AG04449 (cell line): ENCODE measurements around the gene S100A5.

Experiments used
- CTCF ChIA-PET: fragments of 350-600 bp; formaldehyde crosslinking; extraction: SDS; loops from one replicate; lab custom pipeline; 2021; ENCODE audit warnings: antibody characterized with exemption; lab: Yijun Ruan, JAX
- POLR2A ChIA-PET: fragments of 400-600, 350-600 bp; formaldehyde crosslinking; extraction: SDS; loops from one replicate; lab custom pipeline; 2020; ENCODE audit warnings: antibody characterized with exemption, inconsistent platforms; lab: Yijun Ruan, JAX
- DNase-seq: peaks from one replicate; pipeline ENCODE4 v3.0.0-alpha.2; 2010; ENCODE audit warnings: low read depth, low spot score
- H3K4me3 ChIP-seq: 2 replicates; pipeline ENCODE4 v1.5.1; 2011; ENCODE audit warnings: low read depth, mild to moderate bottlenecking, control low read depth, low read length
- TF ChIP-seq, protein P1 (sequence below): IDR thresholded peaks from one replicate; pipeline ENCODE4 v1.5.1; 2011; ENCODE audit warnings: mild to moderate bottlenecking, moderate library complexity, low read length, control low read depth, inconsistent platforms; ENCODE audit not compliant: insufficient read depth; ENCODE audit errors: missing control alignments

S100A5 gene

DNA sequence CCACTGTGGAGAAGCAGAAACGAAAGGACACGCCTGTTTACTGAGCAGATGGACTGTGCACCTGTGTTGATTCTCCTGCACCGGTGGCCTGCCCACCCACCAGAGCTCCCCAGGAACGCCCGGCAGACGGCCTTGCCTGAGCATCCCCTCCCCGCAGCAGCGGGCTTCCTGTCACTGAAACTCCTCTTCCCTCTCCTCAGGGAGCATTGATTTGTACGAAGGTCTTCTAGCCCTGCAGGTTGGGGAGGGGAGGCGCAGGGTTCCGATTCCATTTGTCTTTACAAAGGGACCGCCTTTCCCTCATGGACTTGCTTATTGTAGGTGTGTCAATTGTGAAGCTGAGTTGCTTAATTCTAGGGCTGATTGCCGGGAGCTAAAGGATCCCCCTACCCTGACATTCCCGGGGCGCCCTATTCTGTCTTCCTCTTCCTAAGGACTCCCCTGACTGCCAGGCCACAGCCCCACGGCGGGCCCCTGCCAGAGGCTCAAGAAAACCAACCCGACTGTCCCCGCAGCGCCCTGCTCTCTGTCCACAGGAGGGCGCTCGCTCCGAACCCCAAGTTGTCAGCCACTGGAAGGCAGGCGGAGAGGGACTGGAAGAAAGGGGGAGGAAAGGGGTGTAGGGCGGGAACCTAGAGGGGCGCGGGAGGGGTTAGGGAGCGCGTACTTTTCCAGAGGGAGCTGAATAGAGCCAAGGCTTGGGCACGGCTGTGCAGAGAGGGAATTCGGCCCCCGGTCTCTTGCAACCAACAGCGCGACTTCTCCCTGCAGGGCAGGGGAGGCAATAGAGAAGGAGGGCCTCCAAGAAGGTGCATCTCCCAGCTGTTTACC is 7.8 kb downstream of the S100A5 start:
- ChIA-PET CTCF (interaction anchor here (0.6 to 14.8 kb wide), 38 partner anchors 8 to 460 kb away, joined by 3 to 333 read pairs (median 6); partner anchors contain the start of genes CHTOP, ILF2, RAB13 and S100A1), POLR2A (interaction anchor here (0.5 to 5.5 kb wide), 17 partner anchors 12 to 101 kb away, joined by 3 to 128 read pairs (median 6); partner anchors contain the start of genes CHTOP, S100A13, S100A16 and S100A2)
- no peak for DNase-seq
- TF ChIP-seq, protein P1, sequence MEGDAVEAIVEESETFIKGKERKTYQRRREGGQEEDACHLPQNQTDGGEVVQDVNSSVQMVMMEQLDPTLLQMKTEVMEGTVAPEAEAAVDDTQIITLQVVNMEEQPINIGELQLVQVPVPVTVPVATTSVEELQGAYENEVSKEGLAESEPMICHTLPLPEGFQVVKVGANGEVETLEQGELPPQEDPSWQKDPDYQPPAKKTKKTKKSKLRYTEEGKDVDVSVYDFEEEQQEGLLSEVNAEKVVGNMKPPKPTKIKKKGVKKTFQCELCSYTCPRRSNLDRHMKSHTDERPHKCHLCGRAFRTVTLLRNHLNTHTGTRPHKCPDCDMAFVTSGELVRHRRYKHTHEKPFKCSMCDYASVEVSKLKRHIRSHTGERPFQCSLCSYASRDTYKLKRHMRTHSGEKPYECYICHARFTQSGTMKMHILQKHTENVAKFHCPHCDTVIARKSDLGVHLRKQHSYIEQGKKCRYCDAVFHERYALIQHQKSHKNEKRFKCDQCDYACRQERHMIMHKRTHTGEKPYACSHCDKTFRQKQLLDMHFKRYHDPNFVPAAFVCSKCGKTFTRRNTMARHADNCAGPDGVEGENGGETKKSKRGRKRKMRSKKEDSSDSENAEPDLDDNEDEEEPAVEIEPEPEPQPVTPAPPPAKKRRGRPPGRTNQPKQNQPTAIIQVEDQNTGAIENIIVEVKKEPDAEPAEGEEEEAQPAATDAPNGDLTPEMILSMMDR, result peak; percentile 99
- peak overlapping the region; percentile 99 for H3K4me3 ChIP-seq

DNA sequence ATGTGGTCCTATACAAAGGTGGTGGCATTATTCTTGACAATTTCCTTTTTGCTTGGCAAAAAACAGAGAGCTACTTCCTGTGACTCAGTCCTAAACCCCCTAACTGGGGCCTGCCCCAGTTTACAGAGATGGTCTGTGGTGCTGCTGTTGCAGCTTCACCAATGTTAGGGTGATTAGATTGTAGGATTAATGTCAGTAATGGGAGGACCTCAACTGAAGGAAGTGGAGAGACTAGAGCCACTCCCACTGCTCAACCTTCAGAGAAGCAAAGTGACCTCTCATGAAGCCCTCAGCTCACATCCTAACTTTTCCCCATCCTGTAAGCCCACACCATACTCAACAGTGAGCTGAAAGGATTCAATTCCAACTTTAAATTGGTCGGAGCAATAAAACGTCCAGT is 8.6 kb downstream of the S100A5 start:
- DNase-seq, result no peak
- CTCF ChIA-PET, result interaction anchor here (0.7 to 14.8 kb wide), 27 partner anchors 7 to 454 kb away, joined by 3 to 333 read pairs (median 10); partner anchors contain the start of genes RAB13, S100A1, S100A13 and S100A16
- TF ChIP-seq, protein P1, result no peak
- no peak overlapping the region for H3K4me3 ChIP-seq
- POLR2A ChIA-PET, result interaction anchor here (0.7 to 5.5 kb wide), 11 partner anchors 9 to 95 kb away, joined by 3 to 128 read pairs (median 4); partner anchors contain the start of genes S100A13, S100A16, S100A2 and S100A4

DNA sequence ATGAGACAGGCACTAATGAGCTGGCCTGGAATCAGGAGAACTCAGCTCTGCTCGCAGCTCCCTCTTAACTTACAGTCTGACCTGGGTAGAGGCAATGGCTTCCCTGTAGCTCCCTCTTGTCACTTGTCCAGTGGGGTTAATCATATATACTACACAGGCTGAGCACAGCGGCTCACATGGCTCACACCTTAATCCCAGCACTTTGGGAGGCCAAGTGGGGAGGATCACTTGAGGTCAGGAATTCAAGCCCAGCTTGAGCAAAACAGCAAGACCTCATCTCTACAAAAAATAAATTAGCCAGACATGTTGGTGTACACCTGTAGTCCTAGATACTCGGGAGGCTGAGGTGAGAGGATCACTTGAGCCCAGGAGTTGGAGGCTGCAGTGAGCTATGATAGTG is 9.1 kb downstream of the S100A5 start:
- CTCF ChIA-PET, result interaction anchor here (0.7 to 14.8 kb wide), 20 partner anchors 10 to 180 kb away, joined by 3 to 333 read pairs (median 17); partner anchors contain the start of genes S100A1, S100A13, S100A16 and S100A2
- POLR2A ChIA-PET, result interaction anchor here (0.7 to 5.5 kb wide), 9 partner anchors 9 to 95 kb away, joined by 3 to 128 read pairs (median 5); partner anchors contain the start of genes S100A13, S100A16, S100A2 and S100A4
- DNase-seq, result no peak
- H3K4me3 ChIP-seq, result no peak overlapping the region
- TF ChIP-seq, protein P1, result no peak

DNA sequence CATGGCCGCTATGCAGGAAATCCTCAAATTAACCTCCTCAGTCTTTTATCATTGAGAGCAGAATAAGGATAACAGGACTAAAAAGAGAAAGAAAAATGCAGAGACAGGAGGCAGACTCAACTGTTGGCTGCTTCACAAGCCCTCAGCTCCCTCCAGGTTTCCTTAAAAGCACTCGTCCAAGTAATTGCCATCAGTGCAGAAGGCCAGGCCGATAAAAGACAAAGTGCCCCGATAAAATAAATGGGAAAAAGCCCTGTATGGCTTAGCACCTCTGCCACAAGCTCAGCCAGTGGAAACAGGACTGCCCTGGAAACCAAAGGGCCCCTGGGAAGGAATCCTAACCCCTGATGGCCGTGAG is 13.1 kb downstream of the S100A5 start:
- DNase-seq, result no peak
- POLR2A ChIA-PET, result no interaction called here
- H3K4me3 ChIP-seq, result no peak overlapping the region
- CTCF ChIA-PET, result interaction anchor here (5.0 to 14.8 kb wide), 2 partner anchors 18 to 43 kb away, joined by 49 to 333 read pairs; no protein-coding TSS in a partner anchor
- TF ChIP-seq, protein P1, result no peak

DNA sequence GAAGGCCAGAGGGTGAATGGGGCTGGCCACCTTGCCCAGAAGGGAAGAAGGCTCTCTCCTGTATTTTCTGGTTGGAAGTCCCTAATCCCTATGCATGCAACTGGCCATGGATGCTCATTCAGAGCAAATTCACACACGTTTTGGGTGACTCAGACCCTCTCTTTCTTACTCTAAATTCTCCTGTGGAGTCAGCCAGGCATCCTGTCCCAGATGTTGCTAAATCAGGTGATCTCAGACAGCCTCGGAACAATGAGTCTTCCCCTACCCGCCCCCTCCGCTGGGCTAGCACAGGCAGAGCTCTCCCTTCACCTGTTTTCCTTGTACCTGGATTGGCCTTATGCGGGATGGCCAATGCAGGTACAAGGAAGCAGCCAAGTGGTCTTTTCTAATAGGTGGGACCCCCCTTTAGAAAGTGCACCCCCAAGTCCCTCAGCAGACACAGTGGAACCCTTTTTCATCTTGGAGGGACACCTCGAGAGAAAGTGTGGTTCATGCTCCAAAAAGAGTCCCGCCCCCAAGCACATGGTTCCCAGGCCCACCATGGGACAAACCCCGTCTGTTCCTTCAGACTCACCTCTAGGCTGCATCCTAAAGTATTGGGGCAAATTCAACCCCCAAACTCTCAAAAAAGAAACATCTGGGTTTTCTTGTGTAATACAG is 13.6 kb downstream of the S100A5 start:
- no peak for DNase-seq
- TF ChIP-seq, protein P1, result no peak
- H3K4me3 ChIP-seq, result no peak overlapping the region
- CTCF ChIA-PET, result interaction anchor here (1.7 to 14.8 kb wide), 3 partner anchors 17 to 50 kb away, joined by 4 to 333 read pairs (median 49); no protein-coding TSS in a partner anchor
- POLR2A ChIA-PET, result no interaction called here
